ENCODE results near the gene HSBP1. TPM values are rescaled to one million over a fixed set of nuclear protein-coding genes. Genes with fewer than 3 reads are reported as not detected.

HSBP1 gene
- total and polyA plus RNA-seq, 2 of the 8 experiments (the other 6 are each of a cell fraction or from before 2014, with no cell fraction given) = 78.4 to 219 TPM

- TF ChIP-seq EP300 (IDR thresholded peaks at IDR 0.05; ENCODE audit: borderline replicate concordance in 1 of 2, low read depth in 2 of 2, low read length in 2 of 2) = no peak
- TF ChIP-seq BRCA1 (IDR thresholded peaks at IDR 0.05; ENCODE audit: low read depth, low read length) = no peak
- no peak for TF ChIP-seq KDM1A (IDR thresholded peaks at IDR 0.05; ENCODE audit: borderline replicate concordance, low read length)
- TF ChIP-seq YY1 (IDR thresholded peaks at IDR 0.05; ENCODE audit: low read depth, low read length) = no peak
- TF ChIP-seq SP4 (IDR thresholded peaks at IDR 0.05; ENCODE audit: low read length) = no peak
- TF ChIP-seq ZNF274 (IDR thresholded peaks at IDR 0.05; ENCODE audit: borderline replicate concordance, extremely low read depth, low read length) = no peak
- TF ChIP-seq RBBP5 (IDR thresholded peaks at IDR 0.05; ENCODE audit: borderline replicate concordance, low read depth, low read length) = no peak
- no peak for TF ChIP-seq TAF1 (IDR thresholded peaks at IDR 0.05; ENCODE audit: low read depth, low read length)
Observed at GRCh38 chr16:83769397-83770008, 38.3 kb upstream of the HSBP1 start (continued).

Measured in H1 (cell line).